HG02852 (cell line): ENCODE results near the gene FBXW2.

Source experiments
- ATAC-seq: cut with Tn5 transposase; IDR thresholded peaks from one replicate; pipeline ENCODE4 v1.9.1; 2021; ENCODE audit warnings: mild to moderate bottlenecking, moderate library complexity; ENCODE audit not compliant: unreplicated experiment

The FBXW2 gene

GRCh38 chr9:120745278-120745677 lies 47.9 kb downstream of the FBXW2 start:
- no peak for ATAC-seq

- ATAC-seq = peak; percentile 47
Measured at GRCh38 chr9:120742951-120743416, 50.2 kb downstream of the FBXW2 start.

GRCh38 chr9:120741701-120742100 lies 51.5 kb downstream of the FBXW2 start:
- no peak for ATAC-seq

GRCh38 chr9:120741191-120741590 lies 52.0 kb downstream of the FBXW2 start:
- ATAC-seq = no peak

- ATAC-seq = no peak
Measured at GRCh38 chr9:120740132-120740531, 53.1 kb downstream of the FBXW2 start.

GRCh38 chr9:120737416-120738165 lies 55.6 kb downstream of the FBXW2 start:
- no peak for ATAC-seq

GRCh38 chr9:120736881-120737280 lies 56.3 kb downstream of the FBXW2 start:
- ATAC-seq = no peak

- no peak for ATAC-seq
Measured at GRCh38 chr9:120735415-120736126, 57.6 kb downstream of the FBXW2 start.

GRCh38 chr9:120734607-120735410 lies 58.4 kb downstream of the FBXW2 start:
- ATAC-seq = no peak

- ATAC-seq = no peak
Measured at GRCh38 chr9:120733190-120733589, 60.0 kb downstream of the FBXW2 start.

- ATAC-seq = no peak
Measured at GRCh38 chr9:120730654-120731514, 62.3 kb downstream of the FBXW2 start.

- ATAC-seq = no peak
Measured at GRCh38 chr9:120729791-120730241, 63.4 kb downstream of the FBXW2 start.

GRCh38 chr9:120726484-120726883 lies 66.7 kb downstream of the FBXW2 start:
- no peak for ATAC-seq

- ATAC-seq = no peak
Measured at GRCh38 chr9:120725907-120726306, 67.3 kb downstream of the FBXW2 start.

- no peak for ATAC-seq
Measured at GRCh38 chr9:120724757-120725400, 68.3 kb downstream of the FBXW2 start.

GRCh38 chr9:120723565-120723964 lies 69.7 kb downstream of the FBXW2 start:
- ATAC-seq = no peak

GRCh38 chr9:120720404-120720803 lies 72.8 kb downstream of the FBXW2 start:
- no peak for ATAC-seq

- ATAC-seq = no peak
Measured at GRCh38 chr9:120718316-120718715, 74.9 kb downstream of the FBXW2 start.

- ATAC-seq = no peak
Measured at GRCh38 chr9:120717176-120717575, 76.0 kb downstream of the FBXW2 start.

GRCh38 chr9:120716483-120716882 lies 76.7 kb downstream of the FBXW2 start:
- ATAC-seq = no peak
